Esophagus squamous epithelium (tissue), 4 donors: ENCODE data around the gene UQCC3.

Experiments
- POLR2A ChIP-seq, 4 donors: fragments of 450-650 bp; IDR thresholded peaks; one replicate each; pipeline ENCODE4 v1.6.1; 2017; ENCODE audit warnings: antibody characterized with exemption in 4 of 4, mild to moderate bottlenecking in 4 of 4, moderate library complexity in 3 of 4
- TF ChIP-seq, protein P1 (sequence below), 6 experiments: fragments of 450-650 bp in 4 of 6; fragments of 200-600 bp in 2 of 6; sonication (generic) in 2 of 6; IDR thresholded peaks; one replicate each; pipeline ENCODE4 v1.5.1; 2016 to 2019; ENCODE audit warnings: antibody characterized with exemption in 6 of 6, mild to moderate bottlenecking in 4 of 6, moderate library complexity in 4 of 6

DNA sequence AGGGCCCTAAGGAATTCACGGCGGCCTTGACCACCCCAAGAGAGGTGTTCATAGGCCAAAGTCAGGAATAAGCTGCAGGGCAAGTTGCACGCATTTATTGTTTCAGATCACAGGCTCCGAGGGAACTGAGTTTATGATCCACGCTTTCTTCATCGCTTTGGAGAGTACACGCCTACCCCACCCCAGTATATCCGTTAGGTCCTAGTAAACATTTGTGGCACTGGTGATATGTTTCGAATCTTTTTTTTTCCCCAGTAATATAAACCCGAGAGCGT is 25.9 kb upstream of the UQCC3 start:
- TF ChIP-seq, protein P1, sequence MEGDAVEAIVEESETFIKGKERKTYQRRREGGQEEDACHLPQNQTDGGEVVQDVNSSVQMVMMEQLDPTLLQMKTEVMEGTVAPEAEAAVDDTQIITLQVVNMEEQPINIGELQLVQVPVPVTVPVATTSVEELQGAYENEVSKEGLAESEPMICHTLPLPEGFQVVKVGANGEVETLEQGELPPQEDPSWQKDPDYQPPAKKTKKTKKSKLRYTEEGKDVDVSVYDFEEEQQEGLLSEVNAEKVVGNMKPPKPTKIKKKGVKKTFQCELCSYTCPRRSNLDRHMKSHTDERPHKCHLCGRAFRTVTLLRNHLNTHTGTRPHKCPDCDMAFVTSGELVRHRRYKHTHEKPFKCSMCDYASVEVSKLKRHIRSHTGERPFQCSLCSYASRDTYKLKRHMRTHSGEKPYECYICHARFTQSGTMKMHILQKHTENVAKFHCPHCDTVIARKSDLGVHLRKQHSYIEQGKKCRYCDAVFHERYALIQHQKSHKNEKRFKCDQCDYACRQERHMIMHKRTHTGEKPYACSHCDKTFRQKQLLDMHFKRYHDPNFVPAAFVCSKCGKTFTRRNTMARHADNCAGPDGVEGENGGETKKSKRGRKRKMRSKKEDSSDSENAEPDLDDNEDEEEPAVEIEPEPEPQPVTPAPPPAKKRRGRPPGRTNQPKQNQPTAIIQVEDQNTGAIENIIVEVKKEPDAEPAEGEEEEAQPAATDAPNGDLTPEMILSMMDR (IDR thresholded peaks at IDR 0.05) = no peak
- TF ChIP-seq POLR2A (IDR thresholded peaks at IDR 0.05) = no peak
